Mucosa of stomach (tissue), 1 donor: Measurements from ENCODE around the gene CXorf49.
"Not testable (repeated sequence)": the region's sequence is repeated elsewhere in the genome, so short reads cannot be mapped to it uniquely, and the experiment has no call there.

ENCODE experiments used
- H3K27me3 ChIP-seq: one replicate; pipeline ENCODE4 v1.7.0; 2013; ENCODE audit warnings: mild to moderate bottlenecking, low read length; ENCODE audit not compliant: control insufficient read depth, insufficient read depth
- H3K36me3 ChIP-seq: one replicate; pipeline ENCODE4 v1.7.0; 2013; ENCODE audit warnings: low read length; ENCODE audit not compliant: control insufficient read depth, insufficient read depth
- H3K4me1 ChIP-seq: one replicate; pipeline ENCODE4 v1.7.0; 2013; ENCODE audit warnings: mild to moderate bottlenecking, low read length; ENCODE audit not compliant: control insufficient read depth, insufficient read depth
- H3K4me3 ChIP-seq: one replicate; pipeline ENCODE4 v1.7.0; 2013; ENCODE audit warnings: low read length
- H3K9ac ChIP-seq: one replicate; pipeline ENCODE4 v1.7.0; 2013; ENCODE audit warnings: mild to moderate bottlenecking, low read length, moderate library complexity
- H3K9me3 ChIP-seq: one replicate; pipeline ENCODE4 v1.7.0; 2013; ENCODE audit warnings: mild to moderate bottlenecking, low read length, moderate library complexity; ENCODE audit not compliant: control insufficient read depth
- donor health status: Pancreatic carcinoma.

CXorf49 gene

DNA sequence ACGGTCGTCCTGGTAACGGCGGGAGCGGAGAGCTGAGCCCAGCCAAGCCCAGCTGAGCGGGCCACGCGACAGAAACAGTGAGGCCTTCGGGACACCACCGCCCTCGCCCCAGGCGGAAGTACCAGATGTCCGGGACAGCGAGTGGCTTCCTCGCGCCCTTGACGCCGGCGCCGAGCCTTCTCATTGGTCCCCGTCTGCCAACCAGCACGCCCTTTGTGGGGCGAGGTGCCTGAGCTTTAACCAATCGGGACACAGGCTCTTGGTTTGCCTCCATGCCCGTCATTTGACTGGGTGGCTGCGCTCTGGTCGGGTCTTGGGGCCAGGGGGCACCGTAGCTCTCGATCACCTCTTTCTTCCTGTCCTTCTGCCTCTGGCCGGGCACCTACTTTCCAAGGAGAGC is at the start of gene CXorf49:
Gene CXorf49, minus strand, starts transcription at position 101 of the 400 bp plus-strand sequence. CDS start 134 bp downstream, outside the sequence.
- H3K4me1 ChIP-seq, H3K4me3 ChIP-seq, H3K9me3 ChIP-seq, H3K27me3 ChIP-seq, H3K36me3 ChIP-seq, H3K9ac ChIP-seq: not testable (repeated sequence)

DNA sequence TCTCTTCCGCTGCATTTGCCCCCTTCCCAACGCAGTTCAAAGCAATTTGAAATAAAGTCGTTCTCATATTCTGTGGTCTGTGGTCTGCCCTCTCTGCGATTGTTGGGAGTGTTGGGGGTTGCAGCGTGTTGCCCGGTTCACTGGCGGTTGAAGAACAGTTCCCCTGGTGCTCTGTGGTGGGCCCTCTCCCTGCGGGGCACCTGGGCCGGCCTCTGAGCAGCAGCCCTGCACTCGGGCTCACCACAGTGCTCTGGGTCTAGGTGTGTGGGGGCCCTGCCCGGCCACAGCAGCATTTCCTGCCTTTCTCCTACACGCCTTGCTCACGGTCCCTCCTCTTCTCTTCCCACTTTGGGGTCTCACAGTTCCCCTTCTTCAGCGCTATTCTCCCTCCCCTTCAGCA is 49.0 kb upstream of the CXorf49 start:
- H3K36me3 ChIP-seq, H3K9ac ChIP-seq, H3K4me3 ChIP-seq, H3K4me1 ChIP-seq, H3K27me3 ChIP-seq, H3K9me3 ChIP-seq: not testable (repeated sequence)

DNA sequence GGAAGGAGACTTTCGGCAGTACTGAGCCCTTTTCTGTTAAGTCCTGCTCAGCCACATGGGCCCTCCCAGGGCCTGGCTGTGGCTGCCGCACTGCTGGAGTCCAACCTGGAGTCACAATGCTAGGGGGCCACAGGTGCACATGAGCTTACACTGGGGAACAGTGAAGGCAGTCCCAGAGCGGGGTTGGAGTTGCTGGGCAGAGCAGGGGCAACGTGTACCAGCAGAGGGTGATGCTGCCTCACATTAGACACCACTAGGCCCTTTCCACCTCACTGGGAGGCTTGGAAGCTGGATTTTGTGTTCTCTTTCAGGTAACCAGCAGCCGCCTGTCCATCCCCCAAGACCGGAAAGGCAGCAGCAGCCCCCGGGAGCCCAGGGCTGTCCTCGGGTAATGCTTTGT is 47.5 kb upstream of the CXorf49 start:
- not testable (repeated sequence) for H3K27me3 ChIP-seq, H3K4me3 ChIP-seq, H3K9ac ChIP-seq, H3K36me3 ChIP-seq, H3K9me3 ChIP-seq, H3K4me1 ChIP-seq

DNA sequence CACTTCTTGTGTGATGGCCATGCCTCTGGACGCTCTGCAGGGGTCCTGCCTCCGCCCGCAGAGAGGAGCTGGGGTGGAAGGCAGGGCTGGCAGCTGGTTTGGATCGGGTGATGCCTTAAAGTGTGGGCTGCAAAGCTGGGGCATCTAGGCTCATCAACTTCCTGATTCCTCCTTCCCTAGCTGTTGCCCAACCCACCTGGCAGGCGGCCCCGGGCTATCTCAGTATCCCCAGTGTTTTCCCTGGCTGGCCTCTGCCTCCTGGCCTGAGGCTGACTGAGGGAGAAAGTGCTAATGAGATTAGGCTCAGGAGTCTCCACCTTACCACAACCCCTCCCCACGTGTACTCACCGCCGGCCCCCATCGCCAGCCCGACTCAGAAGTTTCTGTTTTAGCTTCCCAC is 46.7 kb upstream of the CXorf49 start:
- H3K9ac ChIP-seq, H3K9me3 ChIP-seq, H3K36me3 ChIP-seq, H3K27me3 ChIP-seq, H3K4me3 ChIP-seq, H3K4me1 ChIP-seq: not testable (repeated sequence)

DNA sequence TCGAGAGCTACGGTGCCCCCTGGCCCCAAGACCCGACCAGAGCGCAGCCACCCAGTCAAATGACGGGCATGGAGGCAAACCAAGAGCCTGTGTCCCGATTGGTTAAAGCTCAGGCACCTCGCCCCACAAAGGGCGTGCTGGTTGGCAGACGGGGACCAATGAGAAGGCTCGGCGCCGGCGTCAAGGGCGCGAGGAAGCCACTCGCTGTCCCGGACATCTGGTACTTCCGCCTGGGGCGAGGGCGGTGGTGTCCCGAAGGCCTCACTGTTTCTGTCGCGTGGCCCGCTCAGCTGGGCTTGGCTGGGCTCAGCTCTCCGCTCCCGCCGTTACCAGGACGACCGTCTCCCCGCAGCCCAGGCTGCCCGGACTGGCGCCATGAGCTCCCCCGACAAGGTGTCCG is 45.0 kb upstream of the CXorf49 start, which contains the start of gene CXorf49B:
Gene CXorf49B, plus strand, starts transcription at position 301 of the 400 bp plus-strand sequence. Its CDS starts 75 bp downstream, at position 376.
- H3K4me3 ChIP-seq, H3K27me3 ChIP-seq: not testable (repeated sequence)

DNA sequence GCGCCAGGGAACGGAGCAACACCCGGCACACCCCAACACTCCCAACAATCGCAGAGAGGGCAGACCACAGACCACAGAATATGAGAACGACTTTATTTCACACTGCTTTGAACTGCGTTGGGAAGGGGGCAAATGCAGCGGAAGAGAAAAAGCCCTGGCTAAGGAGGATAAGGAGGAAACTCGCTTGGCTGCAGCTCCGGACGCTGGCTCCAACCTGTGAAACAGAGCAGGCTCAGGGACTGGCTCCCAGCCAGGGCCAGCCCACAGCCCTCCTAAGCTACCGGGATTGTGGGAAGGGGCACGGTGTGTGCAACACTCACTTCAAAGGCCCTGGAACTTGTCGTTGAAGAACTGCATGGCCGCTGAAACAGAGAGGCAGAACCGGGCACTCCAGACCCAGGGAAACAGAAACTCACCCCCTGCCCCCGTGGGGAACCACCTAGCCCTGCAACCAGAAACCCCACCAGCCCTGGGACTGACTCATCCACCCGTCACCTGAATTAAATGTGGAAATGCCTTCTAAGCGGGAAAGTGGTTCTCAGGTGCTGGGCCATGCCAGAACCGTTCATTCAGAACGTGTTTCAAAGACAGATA is 42.7 kb upstream of the CXorf49 start:
- not testable (repeated sequence) for H3K4me3 ChIP-seq, H3K9ac ChIP-seq, H3K27me3 ChIP-seq, H3K9me3 ChIP-seq, H3K4me1 ChIP-seq, H3K36me3 ChIP-seq

More for the DNA sequence above, 45.0 kb upstream of the CXorf49 start, which contains the start of gene CXorf49B:
- not testable (repeated sequence) for H3K4me1 ChIP-seq, H3K9ac ChIP-seq, H3K36me3 ChIP-seq, H3K9me3 ChIP-seq

DNA sequence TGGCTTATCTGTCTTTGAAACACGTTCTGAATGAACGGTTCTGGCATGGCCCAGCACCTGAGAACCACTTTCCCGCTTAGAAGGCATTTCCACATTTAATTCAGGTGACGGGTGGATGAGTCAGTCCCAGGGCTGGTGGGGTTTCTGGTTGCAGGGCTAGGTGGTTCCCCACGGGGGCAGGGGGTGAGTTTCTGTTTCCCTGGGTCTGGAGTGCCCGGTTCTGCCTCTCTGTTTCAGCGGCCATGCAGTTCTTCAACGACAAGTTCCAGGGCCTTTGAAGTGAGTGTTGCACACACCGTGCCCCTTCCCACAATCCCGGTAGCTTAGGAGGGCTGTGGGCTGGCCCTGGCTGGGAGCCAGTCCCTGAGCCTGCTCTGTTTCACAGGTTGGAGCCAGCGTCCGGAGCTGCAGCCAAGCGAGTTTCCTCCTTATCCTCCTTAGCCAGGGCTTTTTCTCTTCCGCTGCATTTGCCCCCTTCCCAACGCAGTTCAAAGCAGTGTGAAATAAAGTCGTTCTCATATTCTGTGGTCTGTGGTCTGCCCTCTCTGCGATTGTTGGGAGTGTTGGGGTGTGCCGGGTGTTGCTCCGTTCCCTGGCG is 2.3 kb upstream of the CXorf49 start:
- not testable (repeated sequence) for H3K27me3 ChIP-seq, H3K4me1 ChIP-seq, H3K36me3 ChIP-seq, H3K4me3 ChIP-seq, H3K9ac ChIP-seq, H3K9me3 ChIP-seq

DNA sequence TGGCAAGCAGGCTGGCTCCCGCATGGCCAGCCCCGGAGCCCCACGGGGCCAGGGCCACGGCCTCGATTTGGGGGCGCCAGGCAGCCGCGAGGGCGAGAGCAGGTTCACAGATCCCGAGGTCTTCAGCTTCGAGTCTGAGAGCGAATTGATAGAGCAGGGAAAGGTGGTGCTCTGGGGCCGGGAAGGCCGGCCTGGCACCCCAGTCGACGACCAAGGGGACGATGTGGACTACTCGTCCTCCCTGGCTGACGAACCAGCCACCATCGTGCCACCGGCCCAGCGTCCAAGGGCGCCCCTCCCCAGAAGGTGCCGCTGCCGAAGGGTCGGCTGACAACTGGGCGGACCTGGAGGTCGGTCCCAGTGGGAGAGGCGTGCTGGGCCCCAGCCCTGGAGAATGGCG is 1.1 kb upstream of the CXorf49 start:
- not testable (repeated sequence) for H3K4me3 ChIP-seq, H3K9me3 ChIP-seq, H3K36me3 ChIP-seq, H3K4me1 ChIP-seq, H3K9ac ChIP-seq, H3K27me3 ChIP-seq

DNA sequence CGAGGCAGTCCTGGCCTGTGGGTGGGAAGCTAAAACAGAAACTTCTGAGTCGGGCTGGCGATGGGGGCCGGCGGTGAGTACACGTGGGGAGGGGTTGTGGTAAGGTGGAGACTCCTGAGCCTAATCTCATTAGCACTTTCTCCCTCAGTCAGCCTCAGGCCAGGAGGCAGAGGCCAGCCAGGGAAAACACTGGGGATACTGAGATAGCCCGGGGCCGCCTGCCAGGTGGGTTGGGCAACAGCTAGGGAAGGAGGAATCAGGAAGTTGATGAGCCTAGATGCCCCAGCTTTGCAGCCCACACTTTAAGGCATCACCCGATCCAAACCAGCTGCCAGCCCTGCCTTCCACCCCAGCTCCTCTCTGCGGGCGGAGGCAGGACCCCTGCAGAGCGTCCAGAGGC is 1.8 kb downstream of the CXorf49 start:
- not testable (repeated sequence) for H3K36me3 ChIP-seq, H3K27me3 ChIP-seq, H3K9ac ChIP-seq, H3K4me1 ChIP-seq, H3K4me3 ChIP-seq, H3K9me3 ChIP-seq

DNA sequence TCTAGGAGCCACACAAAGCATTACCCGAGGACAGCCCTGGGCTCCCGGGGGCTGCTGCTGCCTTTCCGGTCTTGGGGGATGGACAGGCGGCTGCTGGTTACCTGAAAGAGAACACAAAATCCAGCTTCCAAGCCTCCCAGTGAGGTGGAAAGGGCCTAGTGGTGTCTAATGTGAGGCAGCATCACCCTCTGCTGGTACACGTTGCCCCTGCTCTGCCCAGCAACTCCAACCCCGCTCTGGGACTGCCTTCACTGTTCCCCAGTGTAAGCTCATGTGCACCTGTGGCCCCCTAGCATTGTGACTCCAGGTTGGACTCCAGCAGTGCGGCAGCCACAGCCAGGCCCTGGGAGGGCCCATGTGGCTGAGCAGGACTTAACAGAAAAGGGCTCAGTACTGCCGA is 2.5 kb downstream of the CXorf49 start:
- not testable (repeated sequence) for H3K9ac ChIP-seq, H3K4me1 ChIP-seq, H3K27me3 ChIP-seq, H3K4me3 ChIP-seq, H3K9me3 ChIP-seq, H3K36me3 ChIP-seq

DNA sequence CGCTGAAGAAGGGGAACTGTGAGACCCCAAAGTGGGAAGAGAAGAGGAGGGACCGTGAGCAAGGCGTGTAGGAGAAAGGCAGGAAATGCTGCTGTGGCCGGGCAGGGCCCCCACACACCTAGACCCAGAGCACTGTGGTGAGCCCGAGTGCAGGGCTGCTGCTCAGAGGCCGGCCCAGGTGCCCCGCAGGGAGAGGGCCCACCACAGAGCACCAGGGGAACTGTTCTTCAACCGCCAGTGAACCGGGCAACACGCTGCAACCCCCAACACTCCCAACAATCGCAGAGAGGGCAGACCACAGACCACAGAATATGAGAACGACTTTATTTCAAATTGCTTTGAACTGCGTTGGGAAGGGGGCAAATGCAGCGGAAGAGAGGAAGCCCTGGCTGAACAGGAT is 4.0 kb downstream of the CXorf49 start:
- not testable (repeated sequence) for H3K4me3 ChIP-seq, H3K9ac ChIP-seq, H3K4me1 ChIP-seq, H3K36me3 ChIP-seq, H3K27me3 ChIP-seq, H3K9me3 ChIP-seq

DNA sequence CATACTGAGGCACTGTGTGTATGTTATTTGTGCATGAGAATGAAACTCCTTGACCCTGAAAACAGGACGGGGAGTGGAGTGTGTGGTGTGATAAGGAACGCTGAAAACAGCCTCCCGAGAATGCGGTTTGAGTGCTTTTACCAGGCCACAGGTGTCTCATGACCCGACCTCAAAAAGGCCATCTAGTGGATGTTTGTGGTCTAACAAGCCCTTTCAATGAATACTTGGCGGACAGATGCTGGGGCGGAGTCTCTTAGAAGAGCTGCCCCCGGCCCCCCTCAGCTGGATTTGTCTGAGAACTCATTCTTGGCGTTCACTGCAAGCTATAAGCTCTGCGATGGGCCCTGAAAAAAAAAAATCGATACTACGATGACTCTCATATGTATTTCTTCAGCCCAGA is 15.2 kb downstream of the CXorf49 start:
- H3K4me3 ChIP-seq, H3K9me3 ChIP-seq, H3K4me1 ChIP-seq, H3K36me3 ChIP-seq, H3K9ac ChIP-seq, H3K27me3 ChIP-seq: not testable (repeated sequence)

DNA sequence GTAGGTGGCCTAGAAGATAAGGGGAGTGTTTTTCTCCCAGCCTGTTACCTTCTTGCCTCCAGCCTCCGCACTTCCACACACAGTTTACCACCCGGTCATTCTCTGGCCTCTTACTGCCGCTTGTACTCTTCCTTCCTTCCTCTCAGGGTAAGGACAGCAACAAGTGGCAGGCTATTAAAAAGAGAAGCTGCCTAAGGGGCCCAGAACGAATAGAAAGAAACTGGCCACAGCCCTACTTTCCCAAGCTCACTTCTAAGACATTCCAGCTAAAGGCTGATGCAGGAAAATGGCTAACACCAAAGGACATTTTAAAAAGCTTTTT is 19.1 kb downstream of the CXorf49 start:
- H3K27me3 ChIP-seq, H3K36me3 ChIP-seq, H3K4me3 ChIP-seq, H3K9ac ChIP-seq, H3K4me1 ChIP-seq, H3K9me3 ChIP-seq: not testable (repeated sequence)
